IMR-90 (cell line): ENCODE measurements around the gene CSNK1G2. TPM values are rescaled to one million over a fixed set of nuclear protein-coding genes. Genes with fewer than 3 reads are reported as not detected.

ENCODE experiments used
- ATAC-seq: fragments of 200-7000 bp; cut with Tn5 transposase; 2 replicates; pipeline ENCODE4 v1.9.1; 2020; ENCODE audit warnings: low read depth, mild to moderate bottlenecking, moderate library complexity
- BruUV-seq: library from RNA; stranded (reverse); fragments of 400-500 nt; replicated peaks from 2 replicates; lab custom pipeline; 2021; lab: Mats Ljungman, UMichigan
- CTCF ChIA-PET: fragments of 300-600 bp; formaldehyde crosslinking; extraction: SDS; loops from one replicate; lab custom pipeline; 2021; ENCODE audit warnings: antibody characterized with exemption; lab: Yijun Ruan, JAX
- POLR2A ChIA-PET: fragments of 300-600 bp; sonication (Branson Sonifier 250); formaldehyde crosslinking; loops from one replicate; lab custom pipeline; 2022; ENCODE audit warnings: antibody characterized with exemption; ENCODE audit not compliant: unreplicated experiment; lab: Charles Lee
- DNase-seq: peaks from one replicate; pipeline ENCODE4 v3.0.0; 2013
- H2AFZ ChIP-seq: replicated peaks from 2 replicates; pipeline ENCODE3; 2013; ENCODE audit warnings: low read length, mild to moderate bottlenecking; ENCODE audit not compliant: poor library complexity
- H2AK5ac ChIP-seq: 2 replicates; pipeline ENCODE4 v1.6.1; 2013; ENCODE audit warnings: low read depth, low read length, inconsistent platforms
- H2AK9ac ChIP-seq: replicated peaks from 2 replicates; pipeline ENCODE3; 2013; ENCODE audit warnings: mild to moderate bottlenecking, low read depth, low read length, moderate library complexity; ENCODE audit not compliant: poor library complexity
- H2BK120ac ChIP-seq: 2 replicates; pipeline ENCODE4 v1.6.1; 2013; ENCODE audit warnings: low read depth, low read length, inconsistent platforms
- H2BK15ac ChIP-seq: 3 replicates; pipeline ENCODE4 v1.6.1; 2013; ENCODE audit warnings: low read depth, low read length, inconsistent platforms
- H2BK20ac ChIP-seq: 2 replicates; pipeline ENCODE4 v1.6.1; 2013; ENCODE audit warnings: low read depth, mild to moderate bottlenecking, inconsistent platforms, low read length, moderate library complexity
- H2BK5ac ChIP-seq: 2 replicates; pipeline ENCODE4 v1.6.1; 2013; ENCODE audit warnings: mild to moderate bottlenecking, low read depth, low read length, inconsistent platforms; ENCODE audit not compliant: poor library complexity, severe bottlenecking
- H3K14ac ChIP-seq: replicated peaks from 2 replicates; pipeline ENCODE4 v1.6.1; 2013; ENCODE audit warnings: low read depth, low read length, inconsistent platforms
- H3K18ac ChIP-seq: 2 replicates; pipeline ENCODE4 v1.6.1; 2013; ENCODE audit warnings: low read depth, low read length, control low read depth
- H3K23ac ChIP-seq: 2 replicates; pipeline ENCODE4 v1.6.1; 2013; ENCODE audit warnings: low read depth, low read length, inconsistent platforms
- H3K27ac ChIP-seq: 2 replicates; pipeline ENCODE4 v1.5.1; 2013; ENCODE audit warnings: mild to moderate bottlenecking, control low read depth, low read length; ENCODE audit not compliant: insufficient read depth
- H3K27me3 ChIP-seq: 2 replicates; pipeline ENCODE4 v1.6.1; 2013; ENCODE audit warnings: low read length; ENCODE audit not compliant: control insufficient read depth, insufficient read depth
- H3K36me3 ChIP-seq: 2 replicates; pipeline ENCODE4 v1.6.1; 2013; ENCODE audit warnings: low read length, mixed read lengths; ENCODE audit not compliant: control insufficient read depth, insufficient read depth
- H3K4ac ChIP-seq: 2 replicates; pipeline ENCODE4 v1.6.1; 2013; ENCODE audit warnings: low read depth, low read length, inconsistent platforms
- H3K4me1 ChIP-seq: 2 replicates; pipeline ENCODE4 v1.6.1; 2013; ENCODE audit warnings: low read length, mixed read lengths; ENCODE audit not compliant: control insufficient read depth, insufficient read depth
- H3K4me2 ChIP-seq: 2 replicates; pipeline ENCODE4 v1.6.1; 2013; ENCODE audit warnings: low read depth, mild to moderate bottlenecking, control low read depth, low read length, moderate library complexity
- H3K4me3 ChIP-seq: 2 replicates; pipeline ENCODE4 v1.5.1; 2013; ENCODE audit warnings: low read depth, mild to moderate bottlenecking, control low read depth, low read length, moderate library complexity; ENCODE audit not compliant: insufficient read depth
- H3K56ac ChIP-seq: 2 replicates; pipeline ENCODE4 v1.6.1; 2013; ENCODE audit warnings: low read length, inconsistent platforms; ENCODE audit not compliant: insufficient read depth; ENCODE audit errors: extremely low read depth
- H3K79me1 ChIP-seq, 2 experiments: 2 replicates each; pipeline ENCODE4 v1.6.1; 2013; ENCODE audit warnings: low read length in 2 of 2, inconsistent platforms in 1 of 2, low read depth in 1 of 2
- H3K9ac ChIP-seq: 2 replicates; pipeline ENCODE4 v1.6.1; 2013; ENCODE audit warnings: low read depth, low read length, control low read depth
- H3K9me1 ChIP-seq: 2 replicates; pipeline ENCODE4 v1.6.1; 2013; ENCODE audit warnings: low read length, inconsistent platforms; ENCODE audit not compliant: insufficient read depth
- H3K9me3 ChIP-seq: 2 replicates; pipeline ENCODE4 v1.6.1; 2013; ENCODE audit warnings: low read length; ENCODE audit not compliant: control insufficient read depth, insufficient read depth
- H4K20me1 ChIP-seq: 2 replicates; pipeline ENCODE4 v1.6.1; 2013; ENCODE audit warnings: low read length, inconsistent platforms; ENCODE audit not compliant: insufficient read depth
- H4K5ac ChIP-seq: 2 replicates; pipeline ENCODE4 v1.6.1; 2013; ENCODE audit warnings: mild to moderate bottlenecking, low read depth, low read length, control low read depth
- H4K8ac ChIP-seq, 2 experiments: 2 replicates each; pipeline ENCODE4 v1.6.1; 2013; ENCODE audit warnings: low read depth in 2 of 2, low read length in 2 of 2, control low read depth in 1 of 2, inconsistent platforms in 1 of 2
- H4K91ac ChIP-seq: 2 replicates; pipeline ENCODE4 v1.6.1; 2013; ENCODE audit warnings: low read depth, low read length, inconsistent platforms; ENCODE audit not compliant: insufficient read depth
- BHLHE40 ChIP-seq: fragments of 150-350 bp; IDR thresholded peaks from 2 replicates; pipeline ENCODE4 v1.6.1; 2016; ENCODE audit warnings: mild to moderate bottlenecking, low read depth, low read length
- CEBPB ChIP-seq: IDR thresholded peaks from 2 replicates; pipeline ENCODE4 v1.6.1; 2012; ENCODE audit warnings: low read depth, low read length, improper control_type of control experiment
- CHD1 ChIP-seq: IDR thresholded peaks from 2 replicates; pipeline ENCODE4 v1.6.1; 2012; ENCODE audit warnings: low read depth, low read length, improper control_type of control experiment
- CTCF ChIP-seq: conservative IDR thresholded peaks from 2 replicates; pipeline ENCODE4 v1.5.1; 2012; ENCODE audit warnings: mild to moderate bottlenecking, low read depth, low read length, improper control_type of control experiment
- FOS ChIP-seq: fragments of 150-350 bp; IDR thresholded peaks from 2 replicates; pipeline ENCODE4 v1.6.1; 2016; ENCODE audit warnings: low read depth, low read length
- MAFK ChIP-seq: IDR thresholded peaks from 2 replicates; pipeline ENCODE4 v1.6.1; 2012; ENCODE audit warnings: low read depth, low read length, improper control_type of control experiment
- MAZ ChIP-seq: IDR thresholded peaks from 2 replicates; pipeline ENCODE4 v1.6.1; 2012; ENCODE audit warnings: low read depth, mild to moderate bottlenecking, low read length, improper control_type of control experiment, moderate library complexity, borderline replicate concordance
- MXI1 ChIP-seq: IDR thresholded peaks from 2 replicates; pipeline ENCODE4 v1.6.1; 2012; ENCODE audit warnings: low read depth, mild to moderate bottlenecking, low read length, moderate library complexity, borderline replicate concordance
- NFE2L2 ChIP-seq: fragments of 150-350 bp; IDR thresholded peaks from 2 replicates; pipeline ENCODE4 v1.6.1; 2016; ENCODE audit warnings: low read depth, mild to moderate bottlenecking, low read length
- POLR2A ChIP-seq: IDR thresholded peaks from 2 replicates; pipeline ENCODE4 v1.6.1; 2012; ENCODE audit warnings: mild to moderate bottlenecking, low read depth, low read length
- RAD21 ChIP-seq: IDR thresholded peaks from 2 replicates; pipeline ENCODE4 v1.6.1; 2012; ENCODE audit warnings: low read length, improper control_type of control experiment
- RCOR1 ChIP-seq: IDR thresholded peaks from 2 replicates; pipeline ENCODE4 v1.6.1; 2012; ENCODE audit warnings: mild to moderate bottlenecking, low read length, improper control_type of control experiment; ENCODE audit not compliant: insufficient replicate concordance
- RFX5 ChIP-seq: IDR thresholded peaks from 2 replicates; pipeline ENCODE4 v1.8.0; 2012; ENCODE audit warnings: low read depth, mild to moderate bottlenecking, low read length, moderate library complexity
- WGBS, 2 experiments: methylation state at CpG; one replicate each; pipeline versions ENCODE4 v1.1.5 to v1.1.7; 2013; ENCODE audit warnings: missing lambda C conversion rate in 2 of 2; ENCODE audit not compliant: insufficient read length in 1 of 2; ENCODE audit errors: extremely low coverage in 2 of 2; 5-methylcytosine and 5-hydroxymethylcytosine counted together
- dilution Hi-C: fragments of 300-500 bp; cut with HindIII; formaldehyde crosslinking; loops from one replicate; pipeline ENCODE4 v1.14.3; 2018; ENCODE audit warnings: low sequenced_read_pairs; ENCODE audit not compliant: unreplicated experiment
- in situ Hi-C: fragments of 300-500 bp; cut with MboI; formaldehyde crosslinking; loops from 3 replicates; pipeline ENCODE4 v1.14.3; 2019; ENCODE audit warnings: low sequenced_read_pairs, inconsistent platforms, mixed read lengths
- intact Hi-C: fragments of 100-400 bp; cut with micrococcal nuclease; formaldehyde crosslinking; loops from 2 replicates; pipeline ENCODE4 v1.10.0; 2022
- polyA plus RNA-seq, 3 experiments: library from polyadenylated mRNA; depleted of rRNA; stranded (reverse); fragments of >200 nt; gene quantifications; 2 replicates each; pipeline ENCODE4 v1.2.3, GENCODE V29; 2012; ENCODE audit warnings: low replicate concordance in 1 of 3
- total RNA-seq: library from RNA; depleted of rRNA; stranded (reverse); fragments of >200 nt; gene quantifications from 2 replicates; pipeline ENCODE4 v1.2.3, GENCODE V29; 2012
- TF ChIP-seq, protein P1 (sequence below): fragments of 150-350 bp; IDR thresholded peaks from 2 replicates; pipeline ENCODE4 v1.6.1; 2017; ENCODE audit warnings: mild to moderate bottlenecking, antibody characterized with exemption, low read length, low read depth
- TF ChIP-seq, protein P2 (sequence below): fragments of 150-350 bp; IDR thresholded peaks from 2 replicates; pipeline ENCODE4 v1.6.1; 2016; ENCODE audit warnings: low read depth, mild to moderate bottlenecking, low read length, moderate library complexity, borderline replicate concordance

CSNK1G2 gene
- total and polyA plus RNA-seq, 2 of the 4 experiments (the other 2 are of a cell fraction), result 38.0 to 96.3 TPM

GRCh38 chr19:1969176-1970002 lies 28.4 kb downstream of the CSNK1G2 start:
- Histone ChIP-seq H3K23ac (no peak overlapping the region), H2BK120ac (no peak overlapping the region), H3K4me3 (no peak overlapping the region), H3K27me3 (no peaks in the 10 kb centered on the region), H3K36me3 (peaks cover 22% of the 10 kb centered on the region), H3K56ac (no peak overlapping the region), H4K91ac (no peak overlapping the region), H2AFZ (no peak overlapping the region), H2BK20ac (no peak overlapping the region), H2BK15ac (no peak overlapping the region), H4K5ac (no peak overlapping the region), H3K9me1 (peaks cover 3% of the 10 kb centered on the region), H2AK9ac (no peak overlapping the region), H3K9ac (no peak overlapping the region), H3K18ac (no peak overlapping the region), H3K4me2 (no peak overlapping the region), H3K4ac (no peak overlapping the region), H4K8ac (no peak overlapping the region), H3K4me1 (no peaks in the 10 kb centered on the region), H2AK5ac (no peak overlapping the region), H3K9me3 (no peaks in the 10 kb centered on the region), H4K20me1 (peaks cover 63% of the 10 kb centered on the region), H3K79me1 (peaks cover 16 to 51% of the 10 kb centered on the region in 2 experiments), H3K27ac (no peak overlapping the region), H2BK5ac (no peak overlapping the region), H3K14ac (no peak overlapping the region)
- dilution Hi-C loops, result no loop called here
- ATAC-seq (no peak), DNase-seq (no peak)
- 93% methylated on average over 25 of the region's 49 CpGs; no CpG with 5 or more reads in 1 of the 2 experiments for WGBS, 2 experiments
- ChIA-PET POLR2A (no interaction called here), CTCF (no interaction called here)
- BruUV-seq, result no TSS peak
- intact Hi-C loops, result no loop called here
- in situ Hi-C loops, result no loop called here
- TF ChIP-seq, protein P1, sequence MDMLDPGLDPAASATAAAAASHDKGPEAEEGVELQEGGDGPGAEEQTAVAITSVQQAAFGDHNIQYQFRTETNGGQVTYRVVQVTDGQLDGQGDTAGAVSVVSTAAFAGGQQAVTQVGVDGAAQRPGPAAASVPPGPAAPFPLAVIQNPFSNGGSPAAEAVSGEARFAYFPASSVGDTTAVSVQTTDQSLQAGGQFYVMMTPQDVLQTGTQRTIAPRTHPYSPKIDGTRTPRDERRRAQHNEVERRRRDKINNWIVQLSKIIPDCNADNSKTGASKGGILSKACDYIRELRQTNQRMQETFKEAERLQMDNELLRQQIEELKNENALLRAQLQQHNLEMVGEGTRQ, result no peak
- TF ChIP-seq MXI1 (no peak), POLR2A (no peak), MAZ (no peak), RFX5 (no peak), CTCF (no peak), RCOR1 (no peak), MAFK (no peak), CEBPB (no peak), FOS (no peak), RAD21 (no peak), CHD1 (no peak), NFE2L2 (no peak), BHLHE40 (no peak)
- TF ChIP-seq, protein P2, sequence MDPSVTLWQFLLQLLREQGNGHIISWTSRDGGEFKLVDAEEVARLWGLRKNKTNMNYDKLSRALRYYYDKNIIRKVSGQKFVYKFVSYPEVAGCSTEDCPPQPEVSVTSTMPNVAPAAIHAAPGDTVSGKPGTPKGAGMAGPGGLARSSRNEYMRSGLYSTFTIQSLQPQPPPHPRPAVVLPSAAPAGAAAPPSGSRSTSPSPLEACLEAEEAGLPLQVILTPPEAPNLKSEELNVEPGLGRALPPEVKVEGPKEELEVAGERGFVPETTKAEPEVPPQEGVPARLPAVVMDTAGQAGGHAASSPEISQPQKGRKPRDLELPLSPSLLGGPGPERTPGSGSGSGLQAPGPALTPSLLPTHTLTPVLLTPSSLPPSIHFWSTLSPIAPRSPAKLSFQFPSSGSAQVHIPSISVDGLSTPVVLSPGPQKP, result no peak
